VCaP (cell line): ENCODE results near the gene ZRANB3.

ENCODE experiments used
- H3K27ac ChIP-seq: fragments of 450-650 bp; 2 replicates; pipeline ENCODE4 v1.5.1; 2017
- TF ChIP-seq, protein P1 (sequence below): fragments of 450-650 bp; conservative IDR thresholded peaks from 2 replicates; pipeline ENCODE4 v1.5.1; 2017; ENCODE audit warnings: mild to moderate bottlenecking, moderate library complexity

The ZRANB3 gene

DNA sequence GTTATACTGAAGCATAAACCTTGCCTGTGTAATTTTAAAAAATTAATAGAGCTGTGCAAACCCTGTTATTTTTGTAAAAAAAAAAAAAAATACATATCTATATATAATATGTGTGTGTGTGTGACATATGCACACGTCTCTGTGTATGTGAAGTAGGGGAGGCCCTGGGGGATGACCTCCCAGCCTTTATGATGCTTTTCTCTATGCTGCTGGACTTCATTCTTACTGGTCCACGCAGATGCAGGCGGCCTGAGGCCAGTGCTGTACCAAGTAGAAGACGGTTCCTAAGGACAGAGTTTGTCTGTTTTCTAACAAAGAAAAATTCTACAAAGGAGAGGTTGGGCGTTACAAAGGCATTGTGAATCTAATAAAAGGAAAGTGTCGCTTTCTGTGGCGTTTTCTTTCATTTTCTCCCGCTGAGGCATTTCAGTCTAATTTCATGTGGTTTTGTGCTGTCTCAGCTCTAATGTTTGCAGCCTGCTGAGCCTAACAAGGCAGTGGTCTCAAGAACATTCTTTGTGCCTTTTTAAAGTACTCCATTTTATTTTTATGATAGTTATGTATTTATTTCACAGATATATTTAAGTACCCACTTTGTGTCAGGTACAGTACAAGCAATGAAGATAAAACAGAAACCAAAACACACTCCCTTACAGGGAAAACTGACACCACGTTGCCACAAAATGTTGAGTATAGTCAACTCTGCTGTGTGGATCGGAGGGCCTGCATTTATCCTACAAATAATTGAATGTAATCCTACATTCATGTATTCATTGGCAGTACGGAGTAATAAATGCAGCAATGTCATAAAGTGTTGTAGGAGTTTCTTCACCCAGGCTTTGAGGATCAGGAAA is 360.9 kb downstream of the ZRANB3 start:
- H3K27ac ChIP-seq = no peak overlapping the region
- TF ChIP-seq, protein P1, sequence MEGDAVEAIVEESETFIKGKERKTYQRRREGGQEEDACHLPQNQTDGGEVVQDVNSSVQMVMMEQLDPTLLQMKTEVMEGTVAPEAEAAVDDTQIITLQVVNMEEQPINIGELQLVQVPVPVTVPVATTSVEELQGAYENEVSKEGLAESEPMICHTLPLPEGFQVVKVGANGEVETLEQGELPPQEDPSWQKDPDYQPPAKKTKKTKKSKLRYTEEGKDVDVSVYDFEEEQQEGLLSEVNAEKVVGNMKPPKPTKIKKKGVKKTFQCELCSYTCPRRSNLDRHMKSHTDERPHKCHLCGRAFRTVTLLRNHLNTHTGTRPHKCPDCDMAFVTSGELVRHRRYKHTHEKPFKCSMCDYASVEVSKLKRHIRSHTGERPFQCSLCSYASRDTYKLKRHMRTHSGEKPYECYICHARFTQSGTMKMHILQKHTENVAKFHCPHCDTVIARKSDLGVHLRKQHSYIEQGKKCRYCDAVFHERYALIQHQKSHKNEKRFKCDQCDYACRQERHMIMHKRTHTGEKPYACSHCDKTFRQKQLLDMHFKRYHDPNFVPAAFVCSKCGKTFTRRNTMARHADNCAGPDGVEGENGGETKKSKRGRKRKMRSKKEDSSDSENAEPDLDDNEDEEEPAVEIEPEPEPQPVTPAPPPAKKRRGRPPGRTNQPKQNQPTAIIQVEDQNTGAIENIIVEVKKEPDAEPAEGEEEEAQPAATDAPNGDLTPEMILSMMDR = no peak

DNA sequence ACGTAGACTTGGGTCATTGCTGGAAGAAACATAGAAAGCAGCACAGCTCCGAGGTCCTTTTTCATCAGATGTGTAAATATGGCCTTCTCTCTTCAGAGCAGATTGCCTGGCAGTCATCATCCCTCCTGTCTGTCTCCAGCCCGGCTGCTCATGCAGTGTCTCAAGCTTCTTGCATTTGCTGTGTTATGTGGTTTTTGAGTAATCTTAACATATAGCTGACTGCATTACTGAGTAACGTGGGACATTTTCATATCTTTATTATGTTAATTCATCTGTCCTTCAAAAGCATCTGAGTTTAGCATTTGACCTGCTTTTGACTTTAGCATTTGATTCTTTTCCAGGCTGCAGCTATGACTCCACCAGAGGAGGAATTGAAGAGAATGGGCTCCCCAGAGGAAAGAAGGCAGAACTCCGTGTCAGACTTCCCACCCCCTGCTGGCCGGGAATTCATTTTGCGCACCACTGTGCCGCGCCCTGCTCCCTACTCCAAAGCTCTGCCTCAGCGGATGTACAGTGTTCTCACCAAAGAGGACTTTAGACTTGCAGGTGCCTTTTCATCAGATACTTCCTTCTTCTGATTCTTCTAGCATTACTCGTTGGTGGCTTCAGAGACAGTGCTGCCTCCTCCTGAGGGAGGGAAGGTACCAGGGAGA is 362.7 kb downstream of the ZRANB3 start:
- H3K27ac ChIP-seq = no peak overlapping the region
- TF ChIP-seq, protein P1 = no peak

DNA sequence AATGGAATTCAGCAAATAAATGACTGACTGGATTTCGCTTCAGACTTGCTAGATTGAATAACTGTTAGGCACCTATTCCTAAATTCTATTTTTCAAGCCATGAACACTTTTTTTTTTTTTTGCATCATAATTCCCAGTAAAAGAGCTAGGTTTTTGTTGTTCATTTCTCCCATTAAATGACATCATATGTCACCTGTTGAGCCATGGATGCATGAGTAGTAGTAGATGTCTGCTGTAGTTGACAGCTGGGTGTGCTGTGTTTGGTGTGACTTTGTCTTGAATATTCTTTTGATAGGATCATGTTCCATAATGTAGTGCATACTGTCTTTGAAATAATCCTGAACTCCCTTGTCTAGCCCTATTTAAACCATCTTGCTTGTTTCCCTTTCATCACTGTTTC is 363.7 kb downstream of the ZRANB3 start:
- TF ChIP-seq, protein P1 = no peak
- no peak overlapping the region for H3K27ac ChIP-seq

DNA sequence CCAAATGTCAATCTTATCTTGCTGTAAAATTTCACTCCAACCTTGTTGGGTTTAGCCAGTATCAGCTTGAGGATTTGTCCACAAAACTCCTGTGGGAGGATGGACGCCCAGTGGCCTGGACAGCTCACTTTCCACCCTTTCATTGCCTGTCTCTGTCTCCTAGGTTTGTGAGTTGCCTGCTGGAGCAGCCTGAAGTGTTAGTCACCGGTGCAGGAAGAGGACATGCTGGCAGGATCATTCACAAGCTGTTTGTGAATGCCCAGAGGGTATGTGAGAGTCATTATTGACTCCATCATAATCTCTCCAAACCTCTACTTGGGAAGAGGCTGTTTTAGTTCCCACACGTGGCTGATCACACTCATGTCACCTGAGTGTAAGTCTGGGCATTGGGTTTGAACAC is 366.6 kb downstream of the ZRANB3 start:
- peak overlapping the region; percentile 76 for H3K27ac ChIP-seq
- TF ChIP-seq, protein P1 = no peak

DNA sequence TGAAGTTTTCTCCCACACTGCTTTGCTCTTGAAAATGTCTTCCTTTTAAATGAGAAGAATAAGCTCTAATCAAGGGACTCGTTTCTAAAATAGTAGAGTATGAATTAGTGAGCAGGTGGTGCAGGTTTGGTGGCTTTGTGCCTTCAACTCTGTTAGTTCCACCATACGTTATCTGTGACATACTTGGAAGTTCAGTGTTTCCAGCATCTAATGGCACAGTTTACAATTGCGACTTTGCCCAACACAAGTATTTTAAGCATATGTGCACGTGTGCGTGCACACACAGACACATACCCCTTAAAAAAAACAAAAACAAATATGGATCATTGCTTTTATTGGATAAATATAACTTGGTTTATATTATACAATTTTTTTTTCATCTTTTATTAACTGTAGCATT is 367.1 kb downstream of the ZRANB3 start:
- TF ChIP-seq, protein P1 = no peak
- peak overlapping the region; percentile 76 for H3K27ac ChIP-seq

DNA sequence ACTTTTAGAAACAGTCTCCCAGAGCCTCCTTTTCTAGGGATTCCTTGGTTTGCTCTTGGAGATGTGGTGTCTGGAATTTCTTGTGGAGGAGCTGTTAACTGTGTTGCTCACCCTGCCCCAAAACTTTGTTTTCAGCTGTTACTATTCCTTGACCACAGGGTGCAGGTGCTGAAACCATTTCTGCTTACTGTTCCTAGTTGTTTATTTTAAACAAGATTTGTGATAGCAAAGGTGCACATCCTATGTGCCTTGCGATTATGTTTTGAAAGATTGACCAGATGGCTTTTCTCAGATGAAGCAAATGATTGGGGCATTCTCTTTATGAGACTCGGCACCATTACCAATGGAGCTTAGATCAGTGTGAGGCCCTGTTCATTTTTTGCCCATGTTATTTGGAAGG is 367.7 kb downstream of the ZRANB3 start:
- TF ChIP-seq, protein P1 = no peak
- H3K27ac ChIP-seq = peak overlapping the region; percentile 76

DNA sequence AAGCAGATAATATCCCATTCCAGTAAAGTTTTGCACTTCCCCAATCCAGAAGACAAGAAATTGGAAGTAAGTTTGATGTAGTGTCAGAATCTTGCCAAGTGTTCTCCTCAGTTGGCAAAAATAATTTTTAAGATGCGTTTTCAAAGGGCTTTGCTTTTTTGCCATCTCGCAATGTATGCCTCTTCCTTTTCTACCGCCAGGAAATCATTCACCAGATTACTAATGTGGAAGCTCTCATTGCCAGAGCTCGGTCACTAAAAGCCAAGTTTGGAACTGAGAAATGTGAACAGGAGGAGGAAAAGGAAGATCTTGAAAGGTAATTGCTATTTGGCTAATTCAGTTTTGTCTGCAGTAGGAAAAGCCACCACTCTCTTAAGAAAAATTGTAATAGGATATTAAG is 368.2 kb downstream of the ZRANB3 start:
- H3K27ac ChIP-seq = peak overlapping the region; percentile 76
- TF ChIP-seq, protein P1 = no peak
